IPS DF 6.9 (cell line): ENCODE results near the gene DMRT2.

Experiments
- DNase-seq: peaks from one replicate; pipeline ENCODE4 v3.0.0-alpha.2; 2013; ENCODE audit warnings: low read depth, low spot score
- H3K27ac ChIP-seq: one replicate; pipeline ENCODE4 v1.5.1; 2013; ENCODE audit warnings: low read length, control low read depth
- H3K27me3 ChIP-seq: 2 replicates; pipeline ENCODE4 v1.6.1; 2013; ENCODE audit warnings: mild to moderate bottlenecking, low read length; ENCODE audit not compliant: control insufficient read depth, insufficient read depth
- H3K36me3 ChIP-seq: 2 replicates; pipeline ENCODE4 v1.6.1; 2013; ENCODE audit warnings: low read length; ENCODE audit not compliant: control insufficient read depth, insufficient read depth
- H3K4me1 ChIP-seq: 2 replicates; pipeline ENCODE4 v1.6.1; 2013; ENCODE audit warnings: low read length; ENCODE audit not compliant: control insufficient read depth, insufficient read depth
- H3K4me3 ChIP-seq: 2 replicates; pipeline ENCODE4 v1.5.1; 2013; ENCODE audit warnings: mild to moderate bottlenecking, low read length
- H3K9me3 ChIP-seq: 2 replicates; pipeline ENCODE4 v1.6.1; 2013; ENCODE audit warnings: low read length, inconsistent platforms; ENCODE audit not compliant: control insufficient read depth, insufficient read depth
- WGBS: extraction: QIAGEN DNeasy Blood & Tissue Kit; methylation state at CpG from one replicate; pipeline ENCODE4 v1.1.7; 2013; ENCODE audit warnings: mixed read lengths, missing lambda C conversion rate; ENCODE audit not compliant: insufficient read length, insufficient coverage; 5-methylcytosine and 5-hydroxymethylcytosine counted together

Gene DMRT2

DNA sequence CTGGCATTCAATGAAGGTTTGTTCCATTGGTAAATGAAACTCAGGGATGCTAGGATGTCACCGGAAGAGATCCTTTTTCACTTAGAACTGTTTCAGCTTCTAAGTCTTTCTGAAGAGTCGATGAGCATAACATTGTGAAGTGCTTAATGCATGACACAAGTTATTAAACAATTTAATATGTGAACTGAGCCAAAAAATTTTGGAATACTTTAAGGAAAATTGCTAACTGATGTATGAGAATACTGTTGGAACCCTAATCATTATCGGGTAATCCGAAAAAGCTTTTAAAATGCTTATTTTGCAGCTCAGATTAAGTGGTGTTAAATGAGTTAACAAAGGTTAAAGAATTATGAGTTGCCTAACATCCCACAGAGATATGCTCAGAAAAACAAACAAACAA is 34.9 kb downstream of the DMRT2 start:
- no peaks in the 10 kb centered on the region for H3K9me3 ChIP-seq
- H3K4me1 ChIP-seq: 0 out of 2 replicates have a peak, but pooled peaks cover 1% of the 10 kb centered on the region
- no CpG with 5 or more reads among the region's 4 CpGs for WGBS
- H3K4me3 ChIP-seq: no peak overlapping the region
- H3K27me3 ChIP-seq: no peaks in the 10 kb centered on the region
- H3K27ac ChIP-seq: no peak overlapping the region
- no peaks in the 10 kb centered on the region for H3K36me3 ChIP-seq
- no peak for DNase-seq

DNA sequence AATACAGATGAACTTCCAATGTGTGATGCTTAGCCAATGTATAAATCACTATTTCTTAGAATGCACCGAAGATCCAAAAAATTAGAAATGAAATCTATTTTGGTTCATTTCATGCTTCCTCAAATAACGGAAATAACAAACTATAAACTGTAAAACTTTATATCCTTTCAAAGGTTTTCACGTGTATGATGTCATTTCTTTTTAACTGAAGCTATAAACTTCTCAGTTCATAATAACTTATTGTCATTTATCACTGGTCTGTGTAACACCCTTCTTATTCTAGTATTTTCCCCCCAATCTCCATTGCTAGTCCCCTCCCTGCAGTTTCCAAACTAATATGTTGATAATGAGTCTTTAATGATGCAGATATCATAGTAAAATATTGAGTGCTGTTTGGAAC is 36.4 kb downstream of the DMRT2 start:
- no peaks in the 10 kb centered on the region for H3K27me3 ChIP-seq
- DNase-seq: no peak
- H3K27ac ChIP-seq: no peak overlapping the region
- no peaks in the 10 kb centered on the region for H3K9me3 ChIP-seq
- no peak overlapping the region for H3K4me3 ChIP-seq
- 0 out of 2 replicates have a peak, but pooled peaks cover 1% of the 10 kb centered on the region for H3K4me1 ChIP-seq
- WGBS: no CpG with 5 or more reads among the region's 3 CpGs
- no peaks in the 10 kb centered on the region for H3K36me3 ChIP-seq

- no peaks in the 10 kb centered on the region for H3K36me3 ChIP-seq
- no peak overlapping the region for H3K27ac ChIP-seq
- H3K4me3 ChIP-seq: no peak overlapping the region
- DNase-seq: no peak
- no CpG with 5 or more reads among the region's 7 CpGs for WGBS
- H3K9me3 ChIP-seq: no peaks in the 10 kb centered on the region
- 0 out of 2 replicates have a peak, but pooled peaks cover 1% of the 10 kb centered on the region for H3K4me1 ChIP-seq
- H3K27me3 ChIP-seq: no peaks in the 10 kb centered on the region
These were observed 37.1 kb downstream of the DMRT2 start for GRCh38 chr9:1087120-1087881.

DNA sequence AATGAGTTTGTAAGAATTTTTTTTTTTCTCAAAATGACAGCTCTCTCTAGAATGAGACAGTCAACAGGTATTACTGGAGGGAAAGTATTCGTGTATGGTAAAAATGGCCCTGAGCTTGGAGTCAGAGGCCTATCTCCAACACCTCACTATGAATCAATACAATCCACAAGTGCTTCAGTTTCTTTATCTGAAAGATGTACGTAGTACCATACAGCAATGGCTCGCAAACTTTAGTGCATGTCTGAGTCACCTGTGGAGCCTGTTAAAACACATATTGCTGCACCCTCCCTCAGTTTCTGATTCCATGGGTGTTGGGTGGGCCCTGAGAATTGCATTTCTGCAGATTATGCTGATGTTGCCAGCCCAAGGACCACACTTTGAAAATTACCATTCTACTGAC is 44.6 kb downstream of the DMRT2 start:
- Histone ChIP-seq H3K9me3 (no peaks in the 10 kb centered on the region), H3K36me3 (no peaks in the 10 kb centered on the region), H3K27ac (no peak overlapping the region), H3K4me3 (no peak overlapping the region), H3K4me1 (no peaks in the 10 kb centered on the region), H3K27me3 (no peaks in the 10 kb centered on the region)
- WGBS: no CpG with 5 or more reads among the region's 3 CpGs
- DNase-seq: no peak

DNA sequence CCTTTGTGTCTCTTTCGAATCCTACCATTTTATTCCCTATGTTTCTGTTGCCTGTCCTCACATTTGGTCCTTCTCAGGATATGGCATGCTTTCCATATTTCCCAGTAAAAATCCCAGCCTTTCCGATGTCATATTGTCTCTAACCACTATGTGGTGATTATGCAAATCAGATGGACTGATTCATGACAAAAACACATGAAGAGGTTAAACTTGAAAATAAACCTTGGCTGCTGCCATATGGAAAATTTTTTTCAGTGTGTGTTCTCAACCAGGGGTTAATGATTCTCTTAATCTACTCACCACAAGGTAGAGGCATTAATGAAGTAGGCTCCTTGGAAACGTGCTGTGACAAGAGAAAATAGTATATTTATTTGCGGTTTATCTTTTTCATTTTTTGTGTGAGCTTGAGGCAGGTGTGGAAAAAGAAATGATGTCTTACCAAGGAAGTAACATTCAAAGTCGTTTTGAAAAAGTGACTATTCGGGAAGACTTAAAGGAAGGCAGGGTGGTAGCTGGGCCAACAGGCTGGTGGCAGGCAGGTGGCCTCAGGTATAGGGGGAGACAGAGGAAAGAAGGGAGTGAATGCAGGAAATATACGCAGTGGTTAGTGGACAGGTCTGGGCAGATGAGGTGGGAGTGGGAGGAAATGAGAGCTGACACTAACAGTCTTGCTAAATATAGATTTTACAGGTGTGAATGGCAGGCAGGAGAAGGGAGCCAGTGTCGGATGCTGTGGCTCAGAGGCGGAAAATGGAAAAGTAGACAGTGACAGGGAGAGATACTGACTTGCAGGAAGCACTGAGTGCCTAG is 46.2 kb downstream of the DMRT2 start:
- H3K36me3 ChIP-seq: no peaks in the 10 kb centered on the region
- H3K27ac ChIP-seq: no peak overlapping the region
- H3K4me1 ChIP-seq: no peaks in the 10 kb centered on the region
- no peaks in the 10 kb centered on the region for H3K27me3 ChIP-seq
- no CpG with 5 or more reads among the region's 9 CpGs for WGBS
- no peak for DNase-seq
- H3K9me3 ChIP-seq: no peaks in the 10 kb centered on the region
- H3K4me3 ChIP-seq: no peak overlapping the region

DNA sequence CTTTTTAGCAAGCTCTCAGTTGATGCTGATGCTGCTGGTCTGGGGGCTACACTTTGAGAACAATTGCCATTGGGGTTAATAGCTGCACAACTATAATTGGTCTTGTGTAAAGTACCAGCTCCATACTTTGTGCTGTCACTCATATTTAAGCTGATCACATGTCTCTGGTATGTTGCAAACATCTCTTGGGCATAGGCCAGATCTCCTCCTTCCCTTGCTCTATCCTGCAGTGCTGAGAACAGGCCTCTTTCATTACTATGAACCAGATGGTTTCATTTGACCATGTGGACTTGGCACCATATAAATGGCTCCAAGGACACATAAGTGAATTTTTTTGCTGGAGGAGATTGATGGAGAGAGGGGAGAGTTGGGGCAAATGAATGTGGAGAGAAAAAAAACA is 48.4 kb downstream of the DMRT2 start:
- Histone ChIP-seq H3K4me1 (no peaks in the 10 kb centered on the region), H3K9me3 (no peaks in the 10 kb centered on the region), H3K4me3 (no peak overlapping the region), H3K27me3 (no peaks in the 10 kb centered on the region), H3K27ac (no peak overlapping the region), H3K36me3 (no peaks in the 10 kb centered on the region)
- no peak for DNase-seq

DNA sequence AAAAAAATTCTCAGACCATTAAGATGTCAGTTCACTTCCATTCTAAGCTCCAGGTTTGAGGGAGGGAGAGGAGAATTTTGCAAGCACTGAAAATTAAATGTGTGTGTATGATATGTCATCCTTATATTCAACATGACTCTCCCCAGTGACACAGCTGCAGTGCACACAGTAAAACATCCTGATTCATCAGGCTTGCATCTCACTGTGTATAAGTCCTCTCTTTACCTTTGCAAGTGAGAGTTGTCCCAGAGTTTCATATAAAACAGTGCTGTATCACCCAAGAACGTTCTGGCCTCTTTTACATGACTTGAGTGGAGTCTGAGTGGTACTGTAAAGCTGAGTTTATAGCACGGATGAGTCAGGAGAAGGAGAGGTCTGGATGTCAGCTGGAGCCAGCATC is 50.0 kb downstream of the DMRT2 start:
- H3K36me3 ChIP-seq: no peaks in the 10 kb centered on the region
- no peaks in the 10 kb centered on the region for H3K4me1 ChIP-seq
- no peak overlapping the region for H3K4me3 ChIP-seq
- no CpG with 5 or more reads among the region's 2 CpGs for WGBS
- DNase-seq: no peak
- no peak overlapping the region for H3K27ac ChIP-seq
- H3K9me3 ChIP-seq: no peaks in the 10 kb centered on the region
- H3K27me3 ChIP-seq: no peaks in the 10 kb centered on the region

DNA sequence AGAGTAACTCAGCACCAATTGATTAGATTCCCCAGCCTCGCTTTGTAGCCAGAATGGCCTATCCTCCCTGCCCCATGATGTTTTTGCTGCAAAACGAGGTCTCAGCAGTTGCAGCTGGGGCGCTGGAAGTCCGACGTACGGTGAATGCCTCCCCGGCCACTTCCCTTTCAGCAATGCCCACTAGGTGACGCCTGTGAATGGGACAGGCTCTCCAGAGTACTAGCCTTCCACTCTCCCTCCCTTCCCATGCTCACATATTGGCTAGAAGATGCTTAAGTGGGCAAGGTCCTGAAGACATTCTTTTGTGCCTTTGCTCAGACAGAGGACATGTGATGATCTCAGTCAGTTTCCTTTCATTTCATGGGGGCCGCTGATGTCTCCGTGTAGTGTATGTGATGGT is 50.8 kb downstream of the DMRT2 start:
- H3K4me1 ChIP-seq: no peaks in the 10 kb centered on the region
- DNase-seq: peak; percentile 60
- WGBS: no CpG with 5 or more reads among the region's 10 CpGs
- no peak overlapping the region for H3K27ac ChIP-seq
- H3K9me3 ChIP-seq: no peaks in the 10 kb centered on the region
- H3K4me3 ChIP-seq: no peak overlapping the region
- H3K27me3 ChIP-seq: no peaks in the 10 kb centered on the region
- no peaks in the 10 kb centered on the region for H3K36me3 ChIP-seq

GRCh38 chr9:1101846-1102641 is 51.9 kb downstream of the DMRT2 start:
- no peaks in the 10 kb centered on the region for H3K4me1 ChIP-seq
- no peaks in the 10 kb centered on the region for H3K36me3 ChIP-seq
- no peaks in the 10 kb centered on the region for H3K9me3 ChIP-seq
- H3K27me3 ChIP-seq: no peaks in the 10 kb centered on the region
- H3K4me3 ChIP-seq: no peak overlapping the region
- DNase-seq: no peak
- H3K27ac ChIP-seq: no peak overlapping the region
- no CpG with 5 or more reads among the region's 7 CpGs for WGBS

DNA sequence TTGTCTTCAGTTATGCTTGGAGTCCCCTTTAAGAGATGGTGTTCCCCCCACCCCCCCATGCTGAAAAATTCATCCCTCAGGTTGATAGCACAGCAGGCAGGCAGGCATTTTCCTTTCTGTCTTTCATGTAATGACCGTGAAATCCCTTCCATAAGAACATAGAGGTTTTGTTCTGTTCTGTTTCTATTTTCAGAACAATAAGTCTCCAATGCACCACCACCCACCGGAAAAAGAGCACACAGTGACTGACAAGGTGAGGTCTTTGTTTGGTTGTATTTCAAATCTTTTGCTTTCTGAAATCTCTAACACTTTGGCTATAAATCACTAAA is 52.4 kb downstream of the DMRT2 start:
- DNase-seq: no peak
- H3K36me3 ChIP-seq: no peaks in the 10 kb centered on the region
- H3K4me1 ChIP-seq: no peaks in the 10 kb centered on the region
- no peaks in the 10 kb centered on the region for H3K9me3 ChIP-seq
- no peak overlapping the region for H3K4me3 ChIP-seq
- no CpG with 5 or more reads among the region's 2 CpGs for WGBS
- no peak overlapping the region for H3K27ac ChIP-seq
- no peaks in the 10 kb centered on the region for H3K27me3 ChIP-seq
